GM15510 (cell line): ENCODE measurements around the gene FHAD1.

Experiments
- POLR2A ChIP-seq: IDR thresholded peaks from 3 replicates; pipeline ENCODE4 v1.6.1; 2011; ENCODE audit warnings: borderline replicate concordance; ENCODE audit not compliant: insufficient read length; ENCODE audit errors: extremely low read depth

Gene FHAD1

GRCh38 chr1:15427280-15427666 lies 180.2 kb downstream of the FHAD1 start:
- TF ChIP-seq POLR2A = no peak

GRCh38 chr1:15428815-15429435 lies 181.9 kb downstream of the FHAD1 start:
- TF ChIP-seq POLR2A = no peak

GRCh38 chr1:15429701-15430149 lies 182.7 kb downstream of the FHAD1 start:
- TF ChIP-seq POLR2A = no peak

GRCh38 chr1:15430787-15431570 lies 184.0 kb downstream of the FHAD1 start:
- TF ChIP-seq POLR2A = no peak

- no peak for TF ChIP-seq POLR2A
Measured at GRCh38 chr1:15431571-15431948, 184.5 kb downstream of the FHAD1 start.

GRCh38 chr1:15432324-15432723 lies 185.3 kb downstream of the FHAD1 start:
- no peak for TF ChIP-seq POLR2A

- no peak for TF ChIP-seq POLR2A
Measured at GRCh38 chr1:15433471-15433870, 186.4 kb downstream of the FHAD1 start.

- no peak for TF ChIP-seq POLR2A
Measured at GRCh38 chr1:15435239-15436077, 188.4 kb downstream of the FHAD1 start.

GRCh38 chr1:15436881-15437442 lies 189.9 kb downstream of the FHAD1 start:
- no peak for TF ChIP-seq POLR2A

GRCh38 chr1:15439325-15439724 lies 192.3 kb downstream of the FHAD1 start:
- no peak for TF ChIP-seq POLR2A

GRCh38 chr1:15440357-15440756 lies 193.3 kb downstream of the FHAD1 start:
- no peak for TF ChIP-seq POLR2A

- TF ChIP-seq POLR2A = no peak
Measured at GRCh38 chr1:15441247-15441646, 194.2 kb downstream of the FHAD1 start.

GRCh38 chr1:15442119-15442518 lies 195.1 kb downstream of the FHAD1 start:
- TF ChIP-seq POLR2A = no peak

- TF ChIP-seq POLR2A = no peak
Measured at GRCh38 chr1:15442759-15443158, 195.7 kb downstream of the FHAD1 start.

GRCh38 chr1:15443281-15443680 lies 196.3 kb downstream of the FHAD1 start:
- no peak for TF ChIP-seq POLR2A

- TF ChIP-seq POLR2A = no peak
Measured at GRCh38 chr1:15444468-15445389, 197.7 kb downstream of the FHAD1 start.
